HL-60 (cell line): ENCODE results near the gene TMEM255B.

ENCODE experiments used
- CTCF ChIP-seq: IDR thresholded peaks from one replicate; pipeline ENCODE4 v1.5.1; 2011; ENCODE audit warnings: low read length, control low read depth, inconsistent platforms; ENCODE audit not compliant: insufficient read depth
- POLR2AphosphoS5 ChIP-seq: IDR thresholded peaks from 2 replicates; pipeline ENCODE4 v1.6.1; 2012; ENCODE audit warnings: low read depth
- TF ChIP-seq, protein P1 (sequence below): IDR thresholded peaks from 2 replicates; pipeline ENCODE4 v1.6.1; 2012; ENCODE audit warnings: low read depth; ENCODE audit not compliant: insufficient replicate concordance

GRCh38 chr13:113743366-113744195 lies 15.4 kb upstream of the TMEM255B start:
- TF ChIP-seq CTCF (no peak), POLR2AphosphoS5 (no peak)
- TF ChIP-seq, protein P1, sequence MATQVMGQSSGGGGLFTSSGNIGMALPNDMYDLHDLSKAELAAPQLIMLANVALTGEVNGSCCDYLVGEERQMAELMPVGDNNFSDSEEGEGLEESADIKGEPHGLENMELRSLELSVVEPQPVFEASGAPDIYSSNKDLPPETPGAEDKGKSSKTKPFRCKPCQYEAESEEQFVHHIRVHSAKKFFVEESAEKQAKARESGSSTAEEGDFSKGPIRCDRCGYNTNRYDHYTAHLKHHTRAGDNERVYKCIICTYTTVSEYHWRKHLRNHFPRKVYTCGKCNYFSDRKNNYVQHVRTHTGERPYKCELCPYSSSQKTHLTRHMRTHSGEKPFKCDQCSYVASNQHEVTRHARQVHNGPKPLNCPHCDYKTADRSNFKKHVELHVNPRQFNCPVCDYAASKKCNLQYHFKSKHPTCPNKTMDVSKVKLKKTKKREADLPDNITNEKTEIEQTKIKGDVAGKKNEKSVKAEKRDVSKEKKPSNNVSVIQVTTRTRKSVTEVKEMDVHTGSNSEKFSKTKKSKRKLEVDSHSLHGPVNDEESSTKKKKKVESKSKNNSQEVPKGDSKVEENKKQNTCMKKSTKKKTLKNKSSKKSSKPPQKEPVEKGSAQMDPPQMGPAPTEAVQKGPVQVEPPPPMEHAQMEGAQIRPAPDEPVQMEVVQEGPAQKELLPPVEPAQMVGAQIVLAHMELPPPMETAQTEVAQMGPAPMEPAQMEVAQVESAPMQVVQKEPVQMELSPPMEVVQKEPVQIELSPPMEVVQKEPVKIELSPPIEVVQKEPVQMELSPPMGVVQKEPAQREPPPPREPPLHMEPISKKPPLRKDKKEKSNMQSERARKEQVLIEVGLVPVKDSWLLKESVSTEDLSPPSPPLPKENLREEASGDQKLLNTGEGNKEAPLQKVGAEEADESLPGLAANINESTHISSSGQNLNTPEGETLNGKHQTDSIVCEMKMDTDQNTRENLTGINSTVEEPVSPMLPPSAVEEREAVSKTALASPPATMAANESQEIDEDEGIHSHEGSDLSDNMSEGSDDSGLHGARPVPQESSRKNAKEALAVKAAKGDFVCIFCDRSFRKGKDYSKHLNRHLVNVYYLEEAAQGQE, result no peak
